Testis (tissue), 2 donors: Measurements from ENCODE around the gene POLN.

ENCODE experiments used
- CTCF ChIP-seq, 3 experiments: fragments of 450-650 bp in 2 of 3; fragments of 200-600 bp in 1 of 3; sonication (generic) in 1 of 3; IDR thresholded peaks; one replicate each; pipeline ENCODE4 v1.5.1; 2016 to 2019; ENCODE audit warnings: antibody characterized with exemption in 3 of 3, mild to moderate bottlenecking in 2 of 3, moderate library complexity in 1 of 3
- POLR2A ChIP-seq: fragments of 450-650 bp; IDR thresholded peaks from one replicate; pipeline ENCODE4 v1.6.1; 2017; ENCODE audit warnings: antibody characterized with exemption, mild to moderate bottlenecking, moderate library complexity

GRCh38 chr4:2241003-2241402, 918 bp downstream of the POLN start:
- TF ChIP-seq CTCF (IDR thresholded peaks at IDR 0.05) (no peak), POLR2A (no peak)
